Activated T-cell treated with anti-CD3 and anti-CD28 coated beads for 1 hour (primary cell): ENCODE results near the gene DPM2.

ENCODE experiments used
- DNase-seq: peaks from one replicate; pipeline ENCODE4 v3.0.0-alpha.2; 2020; ENCODE audit warnings: low read depth

Gene DPM2, protein sequence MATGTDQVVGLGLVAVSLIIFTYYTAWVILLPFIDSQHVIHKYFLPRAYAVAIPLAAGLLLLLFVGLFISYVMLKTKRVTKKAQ

DNA sequence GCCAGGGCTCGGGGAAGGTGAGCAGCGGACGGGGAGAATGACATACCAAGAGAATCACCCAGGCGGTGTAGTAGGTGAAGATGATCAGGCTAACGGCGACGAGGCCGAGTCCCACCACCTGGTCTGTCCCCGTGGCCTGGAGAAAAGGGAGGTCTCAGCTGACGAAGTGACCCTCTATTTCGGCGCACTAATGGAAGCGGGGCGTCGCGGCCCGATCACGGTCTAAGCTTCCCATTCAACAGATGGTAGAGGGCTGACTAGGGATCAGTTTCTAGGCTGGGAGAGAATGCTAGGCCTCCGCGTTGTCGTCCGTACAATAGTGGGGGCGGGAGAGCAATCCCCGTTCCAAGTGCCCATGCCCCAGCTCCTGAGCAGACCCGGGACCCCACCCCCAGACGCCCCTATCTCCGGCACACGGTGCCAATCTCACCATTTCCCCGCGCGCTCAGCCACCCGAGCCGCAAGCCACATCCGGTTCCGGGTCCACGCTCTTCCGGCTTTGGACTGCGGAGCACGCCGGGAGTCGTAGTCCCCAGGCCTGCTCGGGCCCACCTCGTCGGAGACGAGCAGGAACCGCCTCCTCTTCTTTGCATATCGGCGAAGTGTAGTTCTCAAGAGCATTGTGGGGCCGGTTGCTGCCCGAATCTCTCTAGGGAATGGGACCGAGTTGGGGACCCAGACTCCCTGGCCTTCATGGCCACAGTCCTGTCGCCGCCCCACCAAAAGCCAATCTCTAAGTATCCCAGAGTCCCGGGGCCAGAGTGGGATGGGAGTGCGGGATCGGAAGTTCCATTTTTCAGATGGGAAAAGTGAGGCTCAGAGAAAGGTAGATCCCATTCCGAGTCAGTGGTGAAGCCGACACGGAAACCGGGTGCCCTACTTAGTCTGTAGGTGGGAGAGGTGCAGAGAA, at the start of gene DPM2:
TSS of gene DPM2 (minus strand) at position 467 of the 910 bp plus-strand sequence. CDS start at position 433, 34 bp downstream.
- peak; percentile 78 for DNase-seq

GRCh38 chr9:127987103-127987614, 49.5 kb upstream of the DPM2 start:
- DNase-seq, result no peak

- DNase-seq, result no peak
Observed at GRCh38 chr9:127985011-127985410, 47.4 kb upstream of the DPM2 start.

DNA sequence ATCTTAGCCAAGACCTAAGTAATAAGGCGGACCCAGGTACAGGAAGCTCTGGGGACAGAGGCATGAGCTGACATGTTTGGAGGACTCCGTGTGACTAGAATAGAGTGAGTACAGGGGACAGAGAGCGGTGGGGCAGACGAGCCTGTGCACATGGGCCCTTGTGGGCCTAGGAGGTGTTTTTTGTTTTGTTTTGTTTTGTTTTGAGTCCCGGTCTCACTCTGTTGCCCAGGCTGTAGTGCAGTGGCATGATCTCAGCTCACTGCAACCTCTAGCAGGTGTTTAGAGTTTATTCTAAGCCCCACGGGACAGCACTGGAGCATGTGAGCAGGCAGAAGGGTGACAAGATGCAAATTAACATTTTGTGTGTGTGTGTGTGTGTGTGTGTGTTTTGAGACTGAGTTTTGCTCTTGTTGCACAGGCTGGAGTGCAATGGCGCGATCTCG, 46.2 kb upstream of the DPM2 start:
- DNase-seq, result no peak

DNA sequence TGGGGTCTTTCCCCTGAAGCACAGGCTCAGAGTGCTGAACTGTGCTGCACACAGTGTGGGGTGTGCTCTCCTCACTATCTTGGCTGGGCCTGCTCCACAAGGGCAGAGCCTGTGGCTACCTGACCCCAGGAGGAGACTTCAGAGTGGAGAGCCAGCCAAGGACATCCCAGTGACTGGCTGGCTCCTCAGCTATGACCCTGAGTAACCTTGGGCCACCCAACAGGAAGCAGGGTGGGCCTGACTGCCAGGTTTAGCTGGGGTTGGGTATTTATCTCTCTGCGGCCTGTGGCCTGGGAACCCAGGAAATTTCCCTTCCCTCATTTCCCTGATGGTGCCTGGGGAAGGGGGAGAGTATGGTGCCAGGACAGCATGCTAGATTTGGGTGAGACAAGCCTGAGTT, 45.3 kb upstream of the DPM2 start:
- DNase-seq, result no peak

DNA sequence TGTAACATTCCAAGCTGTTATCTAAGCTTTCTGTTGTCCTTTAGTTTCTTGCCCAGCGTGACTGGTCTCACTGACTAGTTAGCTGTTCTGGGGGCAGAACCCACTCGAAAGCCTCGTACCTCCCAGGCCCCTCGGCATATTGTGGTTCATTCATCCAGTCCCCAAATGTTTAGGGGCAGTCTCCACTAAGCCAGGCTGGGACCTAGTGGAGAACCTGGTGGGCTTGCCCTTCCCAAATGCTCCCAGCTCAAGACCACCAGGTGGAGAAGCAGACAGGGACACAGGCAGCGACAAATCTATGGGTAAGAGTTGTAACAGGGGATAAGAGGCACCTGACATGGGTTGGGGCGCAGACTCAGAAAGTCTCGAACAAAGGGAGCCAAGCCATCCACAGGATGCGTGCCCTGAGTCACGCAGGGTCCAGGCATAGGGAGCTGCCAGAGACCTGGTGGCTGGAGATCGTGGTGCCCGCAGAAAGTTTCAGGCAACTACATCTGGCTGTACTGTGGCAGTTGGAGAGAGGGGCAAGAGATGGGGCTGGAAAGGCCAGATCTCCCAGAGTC, 44.0 kb upstream of the DPM2 start:
- no peak for DNase-seq

GRCh38 chr9:127980706-127981558, 43.3 kb upstream of the DPM2 start, which contains the start of gene EEIG1:
TSS of gene EEIG1 (minus strand) at chr9:127980989. CDS start at chr9:127980137, 852 bp downstream.
- peak; percentile 97 for DNase-seq

GRCh38 chr9:127980060-127980705, 42.5 kb upstream of the DPM2 start:
- peak; percentile 46 for DNase-seq

DNA sequence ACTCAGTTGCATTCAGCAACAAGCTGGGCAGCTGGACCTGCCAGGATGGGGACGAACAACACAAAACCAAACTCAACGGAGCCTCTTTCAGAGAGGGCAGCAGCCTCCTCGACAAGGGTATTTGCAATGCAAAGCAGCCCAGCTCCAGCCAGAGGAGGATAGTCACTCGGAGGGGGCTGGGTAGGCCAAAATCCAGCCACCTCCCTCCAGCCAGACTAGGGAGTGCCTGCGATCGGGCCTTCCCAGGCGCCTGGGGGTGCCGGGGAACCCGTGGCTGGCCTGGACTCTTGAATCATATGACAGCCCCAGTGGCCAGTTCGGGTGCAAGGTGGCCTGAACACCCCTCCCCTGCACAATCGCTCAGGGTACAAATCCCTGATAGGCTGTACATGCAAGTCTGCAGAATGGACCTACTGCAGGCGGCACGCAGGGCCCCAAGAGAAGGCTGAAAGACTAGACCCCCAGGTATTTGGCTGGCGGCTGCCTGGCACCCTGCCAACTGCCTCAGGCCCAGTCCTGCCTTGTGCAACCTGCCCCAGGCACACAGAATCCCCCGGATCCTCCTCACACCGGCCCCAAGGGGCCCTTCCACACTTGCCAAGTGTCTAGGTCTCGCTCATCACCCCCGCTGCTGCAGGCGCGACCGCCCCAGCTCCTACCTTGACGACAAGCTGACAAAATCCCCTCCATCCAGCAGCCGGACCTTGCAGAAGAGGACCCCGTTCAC, 41.8 kb upstream of the DPM2 start:
- DNase-seq, result no peak

DNA sequence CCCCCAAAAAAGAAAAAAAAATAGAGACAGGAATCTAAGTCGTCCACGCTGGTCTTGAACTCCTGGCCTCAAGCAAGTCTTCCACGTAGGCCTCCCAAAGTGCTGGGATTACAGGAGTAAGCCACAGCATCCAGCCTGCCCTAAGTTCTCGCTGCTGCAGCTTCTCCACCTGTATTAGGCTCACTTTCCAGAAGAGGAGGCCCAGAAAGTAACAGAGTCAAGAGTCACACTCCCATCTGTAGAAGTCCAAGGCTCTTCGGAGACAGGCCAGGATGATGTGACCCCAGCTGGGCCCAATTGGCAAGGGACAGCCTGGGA, 41.3 kb upstream of the DPM2 start:
- no peak for DNase-seq

- no peak for DNase-seq
Observed at GRCh38 chr9:127977884-127978647, 40.4 kb upstream of the DPM2 start.

GRCh38 chr9:127977009-127977883, 39.6 kb upstream of the DPM2 start:
- DNase-seq, result no peak

GRCh38 chr9:127976498-127976897, 38.8 kb upstream of the DPM2 start:
- no peak for DNase-seq

DNA sequence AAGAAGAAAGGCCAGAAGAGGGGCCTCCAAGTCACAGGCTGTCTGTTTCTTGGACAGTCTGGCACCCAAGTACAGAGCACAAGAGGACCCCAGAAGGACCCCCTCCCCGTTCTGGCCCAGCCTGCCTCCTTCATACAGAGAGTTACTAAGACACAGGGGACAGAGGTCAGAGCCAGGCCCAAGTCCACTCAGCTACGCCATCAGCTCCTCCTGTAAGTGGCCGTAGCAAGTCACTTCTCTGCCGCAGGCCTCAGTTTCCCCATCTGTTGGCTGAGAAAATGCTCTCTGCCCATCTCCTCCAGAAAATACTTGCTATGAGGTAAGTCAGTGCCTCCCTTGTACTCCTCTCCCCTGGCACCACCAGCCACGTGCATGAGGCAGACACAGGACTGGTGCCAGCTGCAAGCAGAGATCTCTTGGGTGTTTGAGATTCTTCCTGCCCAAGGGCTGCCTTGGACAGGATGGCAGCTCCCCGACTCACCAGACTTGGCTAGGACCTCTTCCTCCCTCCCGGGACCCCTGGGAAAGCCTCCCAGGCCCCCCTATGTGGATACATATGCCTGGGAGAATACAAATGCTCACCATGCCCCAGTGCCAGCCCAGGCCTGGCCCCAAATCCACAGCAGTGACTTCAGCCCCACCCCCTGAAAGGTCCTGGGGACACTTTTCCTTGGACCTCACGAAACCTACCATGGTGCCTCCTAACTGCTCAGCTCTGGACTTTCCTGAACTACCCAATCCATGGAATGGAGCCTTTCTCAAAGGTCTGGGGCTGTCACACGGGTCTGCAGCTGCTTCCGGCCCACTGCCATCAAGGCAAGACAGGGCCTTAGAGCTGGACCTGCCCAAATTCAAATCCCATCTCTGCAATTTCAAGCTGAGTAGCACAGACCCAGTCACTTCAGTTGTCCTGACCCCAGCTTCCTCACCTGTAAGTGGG, 38.0 kb upstream of the DPM2 start:
- DNase-seq, result no peak

DNA sequence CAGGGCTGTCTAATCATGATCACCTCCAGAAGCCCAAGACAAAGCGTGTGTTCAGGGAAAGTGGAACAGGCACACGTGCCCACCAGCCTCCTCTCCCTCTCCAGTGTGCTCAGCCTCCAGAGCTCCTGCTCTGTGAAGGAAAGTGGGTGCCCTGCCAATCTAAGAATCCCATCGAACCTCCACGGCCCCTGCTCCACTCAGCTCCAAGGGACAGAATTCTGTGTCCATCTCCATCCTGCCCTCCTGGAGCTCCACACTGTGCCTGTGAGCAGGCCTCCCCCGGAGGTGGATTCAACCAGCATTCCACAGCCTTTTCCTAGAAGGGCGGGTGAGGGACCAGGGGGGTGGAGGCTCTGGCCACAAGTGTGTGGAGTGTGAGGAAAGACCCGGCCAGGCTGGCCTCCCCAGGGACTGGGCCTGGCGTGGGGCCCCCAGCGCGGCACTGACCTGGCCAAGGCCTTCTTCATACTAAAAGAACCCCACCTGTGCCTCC, 37.2 kb upstream of the DPM2 start:
- DNase-seq, result no peak

DNA sequence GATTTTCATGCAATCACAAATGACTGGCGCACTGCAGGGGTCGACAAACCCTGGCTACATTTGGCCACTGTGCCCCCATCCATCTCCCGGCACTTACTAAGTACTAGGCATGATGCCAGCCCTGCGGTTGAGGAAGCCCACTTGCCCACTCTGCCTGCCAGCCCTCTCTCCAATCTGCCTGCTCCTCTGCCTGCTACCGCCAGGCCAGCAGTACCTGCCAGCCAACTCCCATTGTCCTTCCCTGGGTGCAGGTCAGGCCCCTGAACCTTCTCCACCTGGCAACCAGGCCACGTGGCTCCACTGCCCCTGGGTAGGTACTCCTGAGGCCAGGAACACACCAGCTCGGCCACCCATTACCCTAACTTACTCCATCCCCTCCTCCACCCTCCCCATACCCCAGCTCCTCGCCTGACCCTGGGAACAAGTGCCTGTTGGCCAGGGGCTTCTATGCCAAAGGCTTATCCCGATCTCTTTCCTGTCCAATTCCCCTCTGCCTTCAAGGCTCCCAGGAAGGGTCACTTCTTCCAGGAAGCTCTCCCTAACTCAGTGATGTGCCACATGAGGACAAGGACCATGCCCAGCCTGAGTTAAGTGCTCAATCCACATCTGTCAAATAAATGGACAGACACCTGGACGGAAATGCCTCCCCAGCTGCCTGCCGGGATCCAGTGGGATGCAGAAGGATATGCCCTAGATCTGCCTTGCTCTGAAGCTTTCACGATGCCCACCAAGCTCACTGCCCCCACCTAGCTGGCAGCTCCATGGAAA, 36.5 kb upstream of the DPM2 start:
- DNase-seq, result no peak
